ENCODE measurements around the gene KIRREL3. TPM values are rescaled to one million over a fixed set of nuclear protein-coding genes. Genes with fewer than 3 reads are reported as not detected.

Gene KIRREL3
- total RNA-seq, 4 donors from 2014 or later: 0.19 TPM; not detected in 3

GRCh38 chr11:126841999-126842398 lies 158.6 kb downstream of the KIRREL3 start:
- Histone ChIP-seq H3K4me1 (no peaks in the 10 kb centered on the region), H3K4me3 (no peak overlapping the region), H3K27me3 (no peaks in the 10 kb centered on the region), H3K36me3 (no peaks in the 10 kb centered on the region), H3K9me3 (no peaks in the 10 kb centered on the region), H3K27ac (no peak overlapping the region)
- intact Hi-C loops (cut with DNase I): no loop called here
- 74 to 77% methylated on average over 6 of the region's 6 CpGs for WGBS, 2 donors
- no peak for DNase-seq
- no peak for TF ChIP-seq POLR2A (IDR thresholded peaks at IDR 0.05)
- TF ChIP-seq CTCF (IDR thresholded peaks at IDR 0.05): no peak

- H3K4me3 ChIP-seq: no peak overlapping the region
- no peaks in the 10 kb centered on the region for H3K4me1 ChIP-seq
- intact Hi-C loops (cut with DNase I): no loop called here
- no peaks in the 10 kb centered on the region for H3K9me3 ChIP-seq
- no peak for TF ChIP-seq POLR2A (IDR thresholded peaks at IDR 0.05)
- no peak for TF ChIP-seq CTCF (IDR thresholded peaks at IDR 0.05)
- no peaks in the 10 kb centered on the region for H3K27me3 ChIP-seq
- WGBS, 2 donors: 72 to 85% methylated on average over 3 of the region's 3 CpGs
- no peaks in the 10 kb centered on the region for H3K36me3 ChIP-seq
- no peak overlapping the region for H3K27ac ChIP-seq
- no peak for DNase-seq
These were observed 159.6 kb downstream of the KIRREL3 start for GRCh38 chr11:126840975-126841374.

- H3K27ac ChIP-seq: no peak overlapping the region
- TF ChIP-seq POLR2A (IDR thresholded peaks at IDR 0.05): no peak
- TF ChIP-seq CTCF (IDR thresholded peaks at IDR 0.05): no peak
- intact Hi-C loops (cut with DNase I): no loop called here
- 74 to 75% methylated on average over 7 of the region's 7 CpGs for WGBS, 2 donors
- no peaks in the 10 kb centered on the region for H3K27me3 ChIP-seq
- no peaks in the 10 kb centered on the region for H3K9me3 ChIP-seq
- H3K36me3 ChIP-seq: no peaks in the 10 kb centered on the region
- DNase-seq: no peak
- no peak overlapping the region for H3K4me3 ChIP-seq
- no peaks in the 10 kb centered on the region for H3K4me1 ChIP-seq
These were observed 160.2 kb downstream of the KIRREL3 start for GRCh38 chr11:126840201-126840886.

GRCh38 chr11:126839496-126839895 lies 161.1 kb downstream of the KIRREL3 start:
- Histone ChIP-seq H3K27ac (no peak overlapping the region), H3K9me3 (no peaks in the 10 kb centered on the region), H3K36me3 (no peaks in the 10 kb centered on the region), H3K4me1 (no peaks in the 10 kb centered on the region), H3K27me3 (no peaks in the 10 kb centered on the region), H3K4me3 (no peak overlapping the region)
- no peak for TF ChIP-seq POLR2A (IDR thresholded peaks at IDR 0.05)
- 67 to 69% methylated on average over 7 of the region's 7 CpGs for WGBS, 2 donors
- intact Hi-C loops (cut with DNase I): no loop called here
- DNase-seq: no peak

- Histone ChIP-seq H3K4me1 (no peaks in the 10 kb centered on the region), H3K4me3 (no peak overlapping the region), H3K27me3 (no peaks in the 10 kb centered on the region), H3K36me3 (no peaks in the 10 kb centered on the region), H3K9me3 (no peaks in the 10 kb centered on the region), H3K27ac (no peak overlapping the region)
- no peak for DNase-seq
- intact Hi-C loops (cut with DNase I): no loop called here
- WGBS, 2 donors: 69 to 70% methylated on average over 5 of the region's 5 CpGs
- no peak for TF ChIP-seq CTCF (IDR thresholded peaks at IDR 0.05)
- no peak for TF ChIP-seq POLR2A (IDR thresholded peaks at IDR 0.05)
These were observed 161.8 kb downstream of the KIRREL3 start for GRCh38 chr11:126838779-126839178.

GRCh38 chr11:126837581-126837980 lies 163.0 kb downstream of the KIRREL3 start:
- H3K4me3 ChIP-seq: no peak overlapping the region
- 57 to 64% methylated on average over 3 of the region's 3 CpGs for WGBS, 2 donors
- no peaks in the 10 kb centered on the region for H3K4me1 ChIP-seq
- no peaks in the 10 kb centered on the region for H3K27me3 ChIP-seq
- intact Hi-C loops (cut with DNase I): no loop called here
- H3K27ac ChIP-seq: no peak overlapping the region
- no peaks in the 10 kb centered on the region for H3K36me3 ChIP-seq
- no peaks in the 10 kb centered on the region for H3K9me3 ChIP-seq
- DNase-seq: no peak
- TF ChIP-seq CTCF (IDR thresholded peaks at IDR 0.05): no peak
- TF ChIP-seq POLR2A (IDR thresholded peaks at IDR 0.05): no peak

All from esophagus squamous epithelium (tissue), 5 donors.